Stimulated activated naive B cell treated with anti-CD40 and anti-IgM and Interleukin-4, amounts not matched to agents 10 μg/mL and 1 μg/mL and 100 μg/mL, for 72 hours (primary cell): ENCODE data around the gene ZNF468.
"Not testable (repeated sequence)": the region's sequence is repeated elsewhere in the genome, so short reads cannot be mapped to it uniquely, and the experiment has no call there.

ENCODE experiments used
- ATAC-seq, 2 donors: fragments of 150-1000 bp; cut with Tn5 transposase; replicated peaks; 2 replicates each; pipeline ENCODE4 v1.10.0; 2021; ENCODE audit warnings: moderate library complexity in 1 of 2
- DNase-seq: peaks from one replicate; pipeline ENCODE4 v3.0.0; 2021
- H3K27ac Mint-ChIP-seq: one replicate; pipeline ENCODE4 v1.8.0; 2022; ENCODE audit warnings: mild to moderate bottlenecking, mixed read lengths
- H3K27me3 Mint-ChIP-seq, 2 donors: one replicate each; pipeline ENCODE4 v1.8.0; 2022; ENCODE audit warnings: mixed read lengths in 2 of 2
- H3K36me3 Mint-ChIP-seq, 2 donors: one replicate each; pipeline ENCODE4 v1.8.0; 2022; ENCODE audit warnings: mixed read lengths in 2 of 2, mild to moderate bottlenecking in 1 of 2
- H3K4me1 Mint-ChIP-seq, 2 donors: one replicate each; pipeline ENCODE4 v1.8.0; 2022; ENCODE audit warnings: mixed read lengths in 2 of 2, mild to moderate bottlenecking in 1 of 2
- H3K4me3 Mint-ChIP-seq, 2 donors: one replicate each; pipeline ENCODE4 v1.8.0; 2022; ENCODE audit warnings: mild to moderate bottlenecking in 2 of 2, mixed read lengths in 2 of 2, moderate library complexity in 1 of 2
- H3K9me3 Mint-ChIP-seq, 2 donors: one replicate each; pipeline ENCODE4 v1.8.0; 2022; ENCODE audit warnings: mixed read lengths in 2 of 2, mild to moderate bottlenecking in 1 of 2

ZNF468 gene

DNA sequence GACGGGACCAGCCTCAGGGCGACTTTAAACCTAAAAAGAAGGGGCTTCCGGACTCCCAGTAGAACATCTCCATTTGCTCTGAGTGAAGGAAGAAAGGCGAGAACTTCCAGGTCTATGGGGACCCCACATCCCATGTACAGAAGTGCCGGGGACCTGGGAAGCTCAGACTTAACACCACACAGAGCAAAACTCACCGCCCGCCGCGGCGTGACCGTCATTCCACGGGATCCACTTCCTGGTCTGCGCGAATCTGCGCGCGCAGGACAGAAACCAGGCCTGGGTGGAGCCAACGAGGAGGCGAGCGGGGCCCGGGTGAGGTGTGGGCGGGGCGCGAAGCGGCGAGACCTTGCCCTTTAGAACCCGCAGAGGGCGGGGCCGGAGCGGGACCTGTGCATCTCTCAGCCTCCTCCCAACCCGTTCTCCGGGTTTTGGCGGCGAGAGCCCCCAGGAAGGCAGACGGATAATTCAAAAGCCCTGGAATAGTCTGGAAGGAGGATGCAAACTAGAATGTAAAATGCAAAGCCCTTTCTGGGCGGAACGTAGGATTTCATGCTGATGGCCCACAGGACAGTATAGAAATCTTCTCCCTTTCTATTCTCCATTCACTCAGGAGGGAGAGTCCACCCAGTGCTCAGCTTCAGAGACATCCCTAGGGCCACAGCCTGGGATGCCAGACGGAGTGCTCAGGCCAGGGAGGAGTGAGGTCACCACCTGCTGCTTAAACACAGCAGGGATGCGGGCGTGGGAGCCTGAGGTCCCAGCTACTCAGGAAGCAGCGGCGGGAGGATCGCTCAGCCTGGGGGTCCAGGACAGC is at the start of gene ZNF468:
TSS of gene ZNF468 (minus strand) at position 242 of the 814 bp plus-strand sequence. CDS start 3,347 bp downstream, outside the sequence.
- Mint-ChIP-seq H3K4me1 (peaks cover 10 to 30% of the 10 kb centered on the region in 2 donors), H3K27ac (peak within 1 kb of the TSS; percentile 92), H3K36me3 (peaks cover 20 to 39% of the 10 kb centered on the region in 2 donors), H3K4me3 (peak within 1 kb of the TSS; percentile 84 to 95)
- ATAC-seq (peak; percentile 99), DNase-seq (peak; percentile 71)
- not testable (repeated sequence) for H3K27me3 Mint-ChIP-seq, H3K9me3 Mint-ChIP-seq

DNA sequence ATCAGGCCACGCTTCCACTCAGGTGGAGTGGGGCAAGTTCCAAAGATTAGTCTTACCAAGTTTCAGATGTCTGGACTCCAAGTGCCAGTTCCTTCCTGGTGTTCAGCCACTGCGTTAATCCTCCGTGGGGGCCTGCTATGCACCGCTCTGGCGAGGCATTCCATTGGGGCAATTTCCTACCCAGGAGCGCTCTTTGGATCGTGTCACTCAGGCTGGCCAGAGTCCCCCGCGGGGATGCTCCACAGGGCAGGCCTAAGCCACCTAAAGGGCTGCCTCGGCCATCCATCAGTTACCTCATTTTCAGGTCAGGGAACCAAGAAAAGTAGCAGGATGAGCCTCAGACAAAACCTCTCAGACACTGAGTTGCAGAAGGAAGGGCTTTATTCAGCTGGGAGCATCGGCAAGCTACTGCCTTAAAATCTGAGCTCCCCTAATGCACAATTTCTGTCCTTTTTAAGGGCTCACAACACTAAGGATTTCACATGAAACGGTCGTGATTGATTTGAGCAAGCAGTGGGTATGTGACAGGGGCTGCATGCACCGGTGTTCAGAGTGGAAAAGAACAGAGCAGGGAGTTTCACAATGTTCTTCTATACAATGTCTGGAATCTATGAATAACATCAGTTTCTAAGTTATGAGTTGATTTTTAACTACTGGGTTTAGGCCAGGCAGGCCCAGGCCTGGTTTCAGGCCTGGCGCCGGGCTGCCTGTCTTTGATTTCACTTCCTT is 46.8 kb upstream of the ZNF468 start:
- peak overlapping the region in 1 of 2 donors; percentile 51 for H3K4me3 Mint-ChIP-seq
- peak overlapping the region; percentile 82 for H3K27ac Mint-ChIP-seq
- DNase-seq (peak; percentile 28), ATAC-seq (peak; percentile 49 to 57)
- H3K27me3 Mint-ChIP-seq = not testable (repeated sequence)
- peaks cover 33 to 34% of the 10 kb centered on the region in 2 donors for H3K36me3 Mint-ChIP-seq
- H3K9me3 Mint-ChIP-seq = peaks cover 18 to 24% of the 10 kb centered on the region in 2 donors
- peaks cover 10 to 22% of the 10 kb centered on the region in 2 donors for H3K4me1 Mint-ChIP-seq

DNA sequence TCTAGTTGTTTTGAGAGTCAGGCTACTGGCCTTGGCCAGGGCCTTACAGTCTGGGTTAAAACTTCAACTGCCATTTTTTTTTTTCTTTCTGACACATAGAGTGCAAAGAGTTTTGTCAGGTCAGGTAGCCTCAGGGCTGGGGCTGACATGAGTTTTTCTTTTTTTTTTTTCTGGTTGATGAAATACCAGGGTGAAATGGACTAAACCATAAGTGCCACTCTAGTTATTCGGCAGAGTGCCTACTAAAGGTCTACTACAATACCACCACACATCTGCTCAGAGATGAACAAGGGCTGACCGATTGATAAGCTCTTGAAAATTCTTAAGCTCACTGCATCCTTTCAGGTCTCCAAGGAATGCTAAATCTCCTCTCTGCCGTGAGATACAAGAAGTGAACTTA is 44.4 kb upstream of the ZNF468 start:
- Mint-ChIP-seq H3K27ac (no peak overlapping the region), H3K4me1 (peaks cover 13 to 36% of the 10 kb centered on the region in 2 donors), H3K4me3 (no peak overlapping the region), H3K27me3 (no peaks in the 10 kb centered on the region), H3K36me3 (peaks cover 22 to 27% of the 10 kb centered on the region in 2 donors), H3K9me3 (peaks cover 10 to 25% of the 10 kb centered on the region in 2 donors)
- ATAC-seq = no peak
- no peak for DNase-seq

DNA sequence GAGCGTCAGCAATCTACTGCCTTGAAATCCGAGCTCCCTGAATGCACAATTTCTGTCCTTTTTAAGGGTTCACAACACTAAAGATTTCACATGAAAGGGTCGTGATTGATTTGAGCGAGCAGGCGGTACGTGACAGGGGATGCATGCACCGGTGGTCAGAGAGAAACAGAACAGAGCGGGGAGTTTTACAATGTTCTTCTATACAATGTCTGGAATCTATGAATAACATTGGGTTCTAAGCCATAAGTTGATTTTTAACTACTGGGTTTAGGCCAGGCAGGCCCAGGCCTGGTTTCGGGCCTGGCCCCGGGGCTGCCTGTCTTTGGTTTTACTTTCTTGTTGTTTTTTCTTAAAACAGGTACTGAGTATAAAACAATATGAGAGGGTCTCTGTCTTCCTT is 41.2 kb upstream of the ZNF468 start:
- Mint-ChIP-seq H3K27ac (peak overlapping the region; percentile 67), H3K4me3 (peak overlapping the region in 1 of 2 donors; percentile 17), H3K36me3 (peaks cover 16 to 29% of the 10 kb centered on the region in 2 donors), H3K4me1 (peaks cover 13 to 37% of the 10 kb centered on the region in 2 donors)
- not testable (repeated sequence) for ATAC-seq, DNase-seq, H3K27me3 Mint-ChIP-seq, H3K9me3 Mint-ChIP-seq

DNA sequence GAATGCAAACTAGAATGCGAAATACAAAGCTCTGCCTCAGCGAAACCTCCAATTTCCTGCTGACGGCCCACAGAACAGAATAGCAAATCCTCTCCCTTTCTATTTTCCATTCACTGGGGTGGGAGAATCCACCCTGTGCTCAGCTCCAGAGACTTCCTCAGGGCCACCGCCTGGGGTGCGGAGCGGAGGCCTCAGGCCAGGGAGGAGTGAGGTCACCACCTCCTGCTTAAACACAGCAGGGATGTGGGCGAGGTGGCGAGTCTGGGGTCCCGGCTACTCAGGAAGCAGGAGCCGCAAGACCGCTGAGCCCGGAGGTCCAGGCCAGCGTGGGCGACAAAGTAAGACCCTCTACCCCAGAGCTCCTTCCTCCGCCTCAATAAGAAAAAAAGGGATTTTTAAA is 40.7 kb upstream of the ZNF468 start:
- DNase-seq (peak; percentile 2), ATAC-seq (no peak)
- peak overlapping the region; percentile 93 for H3K27ac Mint-ChIP-seq
- H3K9me3 Mint-ChIP-seq = peaks cover 0 to 9% of the 10 kb centered on the region in 2 donors
- H3K27me3 Mint-ChIP-seq = no peaks in the 10 kb centered on the region
- H3K4me3 Mint-ChIP-seq = peak overlapping the region; percentile 92 to 98
- peaks cover 19 to 32% of the 10 kb centered on the region in 2 donors for H3K36me3 Mint-ChIP-seq
- peaks cover 11 to 33% of the 10 kb centered on the region in 2 donors for H3K4me1 Mint-ChIP-seq

DNA sequence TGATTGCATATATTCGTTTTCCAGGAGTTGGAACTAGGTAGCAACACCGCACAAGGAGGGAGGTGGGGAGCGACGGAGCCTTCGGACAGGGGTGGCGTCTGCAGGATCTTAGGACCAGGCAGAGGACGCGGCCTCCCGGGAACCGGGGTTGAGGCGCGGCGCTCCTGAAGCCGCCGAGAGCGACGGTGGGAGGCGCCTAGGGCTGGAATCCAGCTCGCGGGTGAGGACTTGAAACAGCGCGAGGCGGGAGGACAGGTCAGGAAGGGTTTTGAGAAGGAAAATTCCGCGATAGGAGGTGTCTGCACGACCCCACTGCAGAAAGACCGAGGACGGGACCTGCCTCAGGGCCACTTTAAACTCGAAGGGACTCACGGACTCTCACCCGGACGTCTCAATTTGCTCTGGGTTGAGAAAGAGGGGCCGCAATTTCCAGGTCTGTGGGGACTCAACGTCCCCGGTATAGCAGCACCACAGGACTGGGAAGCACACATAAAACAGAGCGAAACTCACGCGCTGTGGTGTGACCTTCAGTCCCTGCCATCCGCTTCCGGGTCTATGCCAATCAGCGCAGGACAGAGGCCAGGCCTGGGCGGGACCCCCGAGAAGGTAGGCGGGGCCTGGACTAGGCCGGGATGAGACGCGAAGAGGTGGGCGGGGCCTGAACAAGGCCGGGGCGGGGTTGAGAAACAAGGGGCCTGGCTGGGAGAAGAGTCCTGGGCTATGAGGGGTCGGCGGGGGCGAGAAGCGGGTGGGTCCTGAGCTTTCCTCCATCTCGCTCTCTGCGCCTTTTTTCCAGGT is 39.9 kb upstream of the ZNF468 start, which contains the start of gene ZNF320:
TSS of gene ZNF320 (minus strand) at position 498 of the 798 bp plus-strand sequence. CDS start 7,380 bp downstream, outside the sequence.
- ATAC-seq (peak; percentile 100), DNase-seq (peak; percentile 94)
- H3K4me1 Mint-ChIP-seq = peaks cover 17 to 41% of the 10 kb centered on the region in 2 donors
- peaks cover 26 to 40% of the 10 kb centered on the region in 2 donors for H3K36me3 Mint-ChIP-seq
- no peaks in the 10 kb centered on the region for H3K27me3 Mint-ChIP-seq
- peak within 1 kb of the TSS; percentile 93 for H3K27ac Mint-ChIP-seq
- H3K4me3 Mint-ChIP-seq = peak within 1 kb of the TSS; percentile 92 to 98
- H3K9me3 Mint-ChIP-seq = peaks cover 5 to 9% of the 10 kb centered on the region in 2 donors

DNA sequence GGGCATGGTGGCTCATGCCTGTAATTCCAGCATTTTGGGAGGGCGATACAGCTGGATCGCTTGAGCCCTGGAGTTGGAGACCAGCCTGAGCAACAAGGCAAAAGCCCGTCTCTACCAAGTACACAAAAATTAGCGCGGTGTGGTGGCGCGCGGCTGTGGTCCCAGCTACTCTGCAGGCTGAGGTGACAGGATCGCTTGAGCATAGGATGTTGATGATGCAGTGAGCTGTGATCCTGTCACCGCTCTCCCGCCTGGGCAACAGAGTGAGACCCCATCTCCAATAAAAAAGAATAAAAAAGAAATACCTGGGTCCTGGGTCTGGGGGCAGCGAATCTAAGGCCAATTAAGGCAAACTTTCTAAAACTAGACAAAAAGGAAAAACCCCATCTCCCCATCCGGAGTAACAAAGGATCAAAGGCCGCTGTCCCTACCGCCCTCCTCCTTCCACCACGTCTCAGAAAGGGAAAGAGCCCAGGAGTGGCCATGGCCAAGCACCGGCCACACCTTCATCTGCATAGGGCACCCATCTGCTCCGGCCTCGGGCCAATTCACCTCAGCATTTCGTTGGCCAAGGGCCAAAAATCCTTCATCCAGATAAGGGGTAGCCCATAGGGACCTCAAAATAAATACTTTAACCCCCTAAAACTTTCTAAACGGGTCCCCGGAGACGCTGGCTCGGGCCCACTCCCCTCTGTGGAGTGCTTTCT is 39.2 kb upstream of the ZNF468 start:
- ATAC-seq = peak; percentile 8 to 9
- peak; percentile 22 for DNase-seq
- H3K9me3 Mint-ChIP-seq = peaks cover 5 to 9% of the 10 kb centered on the region in 2 donors
- H3K4me1 Mint-ChIP-seq = peaks cover 17 to 45% of the 10 kb centered on the region in 2 donors
- H3K27ac Mint-ChIP-seq = peak overlapping the region; percentile 93
- peaks cover 32 to 46% of the 10 kb centered on the region in 2 donors for H3K36me3 Mint-ChIP-seq
- no peaks in the 10 kb centered on the region for H3K27me3 Mint-ChIP-seq
- H3K4me3 Mint-ChIP-seq = peak overlapping the region; percentile 92 to 98

DNA sequence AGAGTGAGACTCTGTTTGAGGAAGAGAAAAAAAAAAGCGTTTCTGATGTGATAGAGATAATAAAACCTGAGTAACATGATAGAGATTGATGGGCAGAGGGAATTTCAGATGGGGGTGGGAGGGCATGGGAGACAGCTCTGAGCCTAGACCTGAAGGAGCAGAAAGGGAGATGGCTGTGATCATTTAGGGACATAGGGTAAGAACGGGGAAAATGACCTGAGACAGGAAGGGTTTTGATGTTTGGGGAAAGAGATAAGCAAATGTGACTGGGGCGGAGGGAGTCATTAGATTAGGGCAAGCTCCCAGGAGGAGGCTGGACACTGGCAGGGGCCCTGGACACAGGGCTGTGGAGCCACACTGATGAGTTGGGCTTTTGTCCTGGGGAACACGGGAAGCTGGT is 33.9 kb upstream of the ZNF468 start:
- no peak overlapping the region for H3K4me3 Mint-ChIP-seq

DNA sequence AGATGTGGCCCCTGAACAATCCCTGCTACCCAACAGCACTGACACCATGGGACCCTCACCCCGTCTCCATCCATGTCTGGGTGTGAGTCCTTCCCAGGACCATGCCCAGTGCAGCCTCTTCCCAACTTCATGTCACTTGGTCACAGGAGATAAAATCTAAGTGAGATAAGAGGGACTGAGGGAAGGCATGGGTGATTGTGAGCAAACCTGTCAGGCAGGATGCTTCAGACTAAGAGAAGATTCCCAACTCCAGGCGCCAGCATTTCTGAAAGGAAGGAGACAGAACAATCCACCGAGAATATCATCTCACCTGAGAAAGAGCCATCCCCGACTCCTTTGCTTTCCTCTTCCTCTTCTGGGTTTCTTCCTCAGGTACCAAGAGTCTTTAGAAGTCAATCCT is 32.5 kb upstream of the ZNF468 start:
- Mint-ChIP-seq H3K36me3 (peaks cover 73 to 80% of the 10 kb centered on the region in 2 donors), H3K27ac (no peak overlapping the region), H3K9me3 (peaks cover 0 to 5% of the 10 kb centered on the region in 2 donors)

More for the DNA sequence above, 33.9 kb upstream of the ZNF468 start:
- no peak overlapping the region for H3K27ac Mint-ChIP-seq
- no peaks in the 10 kb centered on the region for H3K27me3 Mint-ChIP-seq
- H3K9me3 Mint-ChIP-seq = peaks cover 0 to 5% of the 10 kb centered on the region in 2 donors
- peaks cover 67 to 80% of the 10 kb centered on the region in 2 donors for H3K36me3 Mint-ChIP-seq
- no peak for DNase-seq
- ATAC-seq = no peak
- H3K4me1 Mint-ChIP-seq = peaks cover 12 to 26% of the 10 kb centered on the region in 2 donors

DNA sequence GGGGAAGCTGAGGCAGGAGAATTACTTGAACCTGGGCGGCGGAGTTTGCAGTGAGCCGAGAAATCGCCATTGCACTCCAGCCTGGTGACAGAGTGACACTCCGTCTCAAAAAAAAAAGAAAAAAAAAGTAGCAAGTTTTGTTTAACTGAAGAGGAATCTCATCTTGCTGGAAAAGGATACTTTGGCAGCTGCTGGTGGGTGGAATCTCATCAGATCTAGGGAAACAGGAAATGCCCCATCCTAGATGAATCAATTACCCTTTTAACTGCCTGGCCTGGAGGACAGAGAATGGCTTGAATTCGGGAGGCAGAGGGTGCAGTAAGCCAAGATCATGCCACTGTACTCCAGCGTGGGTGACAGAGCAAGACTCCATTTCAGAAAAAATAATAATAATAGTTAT is 31.7 kb upstream of the ZNF468 start:
- H3K9me3 Mint-ChIP-seq = peaks cover 2 to 7% of the 10 kb centered on the region in 2 donors
- no peak overlapping the region for H3K4me3 Mint-ChIP-seq
- peaks cover 8 to 14% of the 10 kb centered on the region in 2 donors for H3K4me1 Mint-ChIP-seq
- peaks cover 75 to 82% of the 10 kb centered on the region in 2 donors for H3K36me3 Mint-ChIP-seq
- no peaks in the 10 kb centered on the region for H3K27me3 Mint-ChIP-seq
- ATAC-seq (no peak), DNase-seq (no peak)
- peak overlapping the region; percentile 56 for H3K27ac Mint-ChIP-seq

More for the DNA sequence above, 32.5 kb upstream of the ZNF468 start:
- DNase-seq (no peak), ATAC-seq (no peak)
- peaks cover 11 to 19% of the 10 kb centered on the region in 2 donors for H3K4me1 Mint-ChIP-seq
- no peaks in the 10 kb centered on the region for H3K27me3 Mint-ChIP-seq
- no peak overlapping the region for H3K4me3 Mint-ChIP-seq

DNA sequence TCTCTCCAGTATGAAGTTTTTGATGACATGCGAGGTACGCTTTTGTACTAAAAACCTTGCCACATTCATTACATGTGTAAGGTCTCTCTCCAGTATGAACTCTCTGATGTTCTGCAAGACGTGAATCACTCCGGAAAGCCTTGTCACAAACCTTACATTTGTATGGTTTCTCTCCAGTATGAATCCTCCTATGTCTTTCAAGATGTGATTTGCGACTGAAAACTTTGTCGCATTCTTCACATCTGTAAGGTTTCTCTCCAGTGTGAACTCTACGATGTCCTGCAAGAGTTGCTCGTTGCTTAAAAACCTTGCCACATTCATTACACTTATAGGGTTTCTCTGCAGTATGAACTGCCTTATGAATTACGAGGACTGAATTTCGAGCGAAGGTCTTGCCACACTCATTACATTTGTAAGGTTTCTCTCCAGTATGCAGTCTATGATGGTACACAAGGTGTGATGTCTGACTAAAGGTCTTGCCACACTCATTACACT is 23.5 kb upstream of the ZNF468 start:
- Mint-ChIP-seq H3K27ac (peak overlapping the region; percentile 21), H3K4me3 (no peak overlapping the region), H3K4me1 (no peaks in the 10 kb centered on the region), H3K27me3 (no peaks in the 10 kb centered on the region), H3K9me3 (peaks cover 33 to 36% of the 10 kb centered on the region in 2 donors), H3K36me3 (peaks cover 80 to 87% of the 10 kb centered on the region in 2 donors)
- DNase-seq = no peak
- ATAC-seq = no peak

DNA sequence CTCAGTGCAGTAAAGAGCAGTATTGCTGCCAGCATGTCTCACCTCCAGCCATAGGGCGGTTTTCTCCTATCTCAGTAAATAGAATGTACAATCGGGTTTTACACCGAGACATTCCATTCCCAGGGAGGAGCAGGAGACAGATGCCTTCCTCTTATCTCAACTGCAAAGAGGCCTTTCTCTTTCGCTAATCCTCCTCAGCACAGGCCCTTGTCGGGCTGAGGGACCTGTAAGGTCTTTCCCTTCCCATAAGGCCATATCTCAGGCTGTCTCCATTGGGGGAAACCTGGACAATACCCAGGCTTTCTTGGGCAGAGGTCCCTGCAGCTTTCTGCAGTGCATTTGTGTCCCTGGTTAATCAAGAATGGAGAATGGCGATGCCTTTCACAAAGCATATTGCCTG is 15.6 kb upstream of the ZNF468 start:
- not testable (repeated sequence) for ATAC-seq, H3K27me3 Mint-ChIP-seq, H3K4me3 Mint-ChIP-seq, H3K4me1 Mint-ChIP-seq, H3K27ac Mint-ChIP-seq, DNase-seq
- Mint-ChIP-seq H3K36me3 (peaks cover 26 to 42% of the 10 kb centered on the region in 2 donors), H3K9me3 (peaks cover 10 to 16% of the 10 kb centered on the region in 2 donors)

DNA sequence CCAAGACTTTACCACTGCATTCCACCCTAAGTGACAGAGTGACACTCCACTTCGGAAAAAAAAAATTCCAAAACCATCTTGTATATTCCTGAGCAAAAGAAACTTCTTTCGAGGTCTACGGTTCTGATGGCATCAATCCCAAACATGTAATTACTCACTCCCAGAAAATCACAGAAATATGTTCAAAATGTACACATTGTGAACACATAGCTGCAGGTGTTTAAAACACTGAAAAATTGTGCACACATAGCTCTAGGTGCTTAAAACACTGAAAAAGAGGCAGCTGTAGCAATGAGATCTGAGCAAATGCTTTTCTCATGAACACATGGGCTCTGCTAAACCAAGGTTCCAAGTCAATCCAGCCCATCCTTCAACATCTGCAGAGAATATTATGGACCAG is 14.0 kb upstream of the ZNF468 start:
- ATAC-seq = no peak
- no peak overlapping the region for H3K27ac Mint-ChIP-seq
- peaks cover 15 to 34% of the 10 kb centered on the region in 2 donors for H3K36me3 Mint-ChIP-seq
- no peak for DNase-seq
- peaks cover 3 to 10% of the 10 kb centered on the region in 2 donors for H3K9me3 Mint-ChIP-seq
- no peaks in the 10 kb centered on the region for H3K27me3 Mint-ChIP-seq
- no peaks in the 10 kb centered on the region for H3K4me1 Mint-ChIP-seq
- no peak overlapping the region for H3K4me3 Mint-ChIP-seq
